HG03095 (cell line): ENCODE results near the gene SSUH2.
A peak's percentile ranks its signal among the peaks of the same experiment; 100 is the strongest.
"Not testable (repeated sequence)": the region's sequence is repeated elsewhere in the genome, so short reads cannot be mapped to it uniquely, and the experiment has no call there.

Source experiments
- ATAC-seq: cut with Tn5 transposase; IDR thresholded peaks from one replicate; pipeline ENCODE4 v1.9.1; 2021; ENCODE audit warnings: moderate library complexity; ENCODE audit not compliant: unreplicated experiment

SSUH2 gene

DNA sequence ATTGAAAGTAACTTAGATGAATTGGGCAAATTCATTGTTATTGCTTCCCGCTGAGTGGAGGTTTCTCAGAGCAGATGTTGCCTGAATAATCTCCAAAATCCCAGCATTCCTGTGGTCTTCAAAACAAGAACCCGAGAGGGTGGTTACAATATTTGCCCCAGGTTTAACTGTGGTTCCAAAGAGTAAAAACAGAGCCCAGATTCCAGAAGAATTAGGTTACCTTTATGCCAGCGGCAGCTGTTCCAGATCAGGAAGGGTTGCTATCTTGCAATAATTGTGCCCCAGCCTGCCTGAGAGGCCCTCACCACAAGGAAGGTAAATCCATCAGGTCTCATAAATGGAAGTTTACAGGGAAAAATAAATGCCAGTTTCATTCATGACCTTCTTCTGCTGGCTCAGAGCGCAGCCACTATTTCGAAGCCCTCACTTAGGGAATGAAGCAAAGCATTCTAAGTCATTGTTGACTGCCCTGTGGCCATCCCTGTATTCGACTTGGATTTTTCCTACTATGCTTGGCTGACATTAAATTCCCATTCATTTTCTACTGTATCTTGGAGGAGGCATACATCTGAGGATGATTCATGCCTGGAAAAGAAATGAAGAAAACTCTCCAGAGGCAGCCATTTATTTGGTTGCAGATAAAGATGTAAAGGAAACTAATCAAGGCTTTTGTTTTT is 54.6 kb downstream of the SSUH2 start:
- ATAC-seq = no peak

GRCh38 chr3:8584661-8585060 is 59.9 kb downstream of the SSUH2 start:
- ATAC-seq = no peak

DNA sequence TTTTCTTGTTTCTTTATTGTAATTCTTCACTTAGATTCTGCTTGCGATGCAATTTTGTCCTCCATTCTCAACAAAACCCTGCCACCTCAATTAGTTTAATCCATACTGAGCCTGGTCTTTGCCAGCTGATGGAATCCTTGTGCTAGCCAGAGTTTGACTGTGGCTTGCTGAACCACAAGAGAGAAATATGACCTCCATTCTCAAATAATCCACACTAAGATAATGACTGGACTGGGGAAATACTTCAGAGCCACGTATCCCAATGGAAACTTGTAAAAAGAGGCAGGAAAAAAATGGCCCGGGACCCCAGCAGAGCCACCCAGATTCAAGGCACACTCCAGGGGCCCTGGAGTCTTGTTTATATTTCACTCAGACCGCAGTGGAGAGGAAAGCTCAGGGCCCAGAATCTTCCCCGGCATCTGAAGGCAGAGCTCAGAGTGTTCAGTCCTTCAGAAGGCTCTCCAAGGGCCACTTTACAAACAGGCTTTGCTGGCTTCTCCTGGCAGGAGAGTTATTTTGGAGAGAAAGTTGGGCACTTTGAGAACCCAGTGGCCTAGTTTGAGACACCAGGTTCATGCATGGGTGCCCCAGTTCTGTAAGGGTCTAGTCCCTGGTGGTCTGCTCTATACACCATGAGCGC is 62.7 kb downstream of the SSUH2 start:
- ATAC-seq = no peak

DNA sequence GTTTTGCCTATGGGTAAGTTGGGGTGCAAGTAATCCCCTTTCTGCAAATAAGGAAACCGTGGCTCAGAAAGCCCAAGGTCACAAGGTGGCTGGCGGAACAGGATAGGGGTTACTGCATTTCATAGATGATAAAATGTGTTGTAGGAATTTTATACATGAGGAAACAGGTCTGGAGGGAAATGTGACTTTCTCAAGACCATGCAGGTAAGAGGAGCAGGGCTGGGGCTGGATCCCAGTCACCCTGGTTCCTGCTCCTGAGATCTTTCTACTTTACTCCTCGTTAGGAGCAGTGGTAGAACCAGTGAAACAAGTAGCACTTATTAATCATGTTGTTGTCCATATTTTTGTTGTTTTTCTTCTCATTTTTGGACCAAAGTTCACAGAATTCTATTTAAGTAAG is 63.2 kb downstream of the SSUH2 start:
- no peak for ATAC-seq

DNA sequence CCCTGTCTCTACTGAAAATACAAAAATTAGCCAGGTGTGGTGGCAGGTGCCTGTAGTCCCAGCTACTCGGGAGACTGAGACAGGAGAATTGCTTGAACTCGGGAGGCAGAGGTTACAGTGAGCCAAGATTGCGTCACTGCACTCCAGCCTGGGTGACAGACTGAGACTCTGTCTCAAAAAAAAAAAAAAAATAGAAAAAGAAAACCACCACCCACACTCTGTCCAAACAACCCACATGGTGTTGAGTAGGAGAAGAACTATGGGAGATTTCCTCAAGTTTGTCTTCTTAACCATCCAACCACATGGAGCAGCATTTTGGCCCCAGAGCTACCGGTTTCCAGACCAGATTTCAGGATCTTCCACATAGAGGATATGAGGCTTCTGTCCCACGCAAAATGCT is 64.2 kb downstream of the SSUH2 start:
- not testable (repeated sequence) for ATAC-seq

- no peak for ATAC-seq
These were observed 64.7 kb downstream of the SSUH2 start for GRCh38 chr3:8579943-8580342.

- ATAC-seq = peak; percentile 98
These were observed 65.5 kb downstream of the SSUH2 start for GRCh38 chr3:8579096-8579495.

DNA sequence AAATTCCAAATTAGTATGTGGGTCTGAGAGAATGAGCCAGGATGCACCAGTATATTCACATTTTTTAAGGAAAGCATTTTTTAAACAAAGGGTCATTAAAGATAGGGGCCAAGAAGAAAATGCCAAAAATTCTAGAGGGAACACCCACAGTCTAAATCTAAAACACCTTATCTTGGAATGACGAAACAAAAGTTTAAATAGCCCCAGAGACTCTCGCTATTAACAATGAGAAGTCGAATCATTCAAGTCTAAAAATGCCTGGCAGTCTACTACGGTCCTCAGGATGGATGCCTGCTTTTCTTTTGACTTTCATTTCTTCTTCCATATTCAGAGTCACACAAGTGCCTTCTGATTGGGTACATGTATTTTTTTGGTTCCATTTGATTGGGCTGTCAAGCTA is 66.3 kb downstream of the SSUH2 start:
- no peak for ATAC-seq

DNA sequence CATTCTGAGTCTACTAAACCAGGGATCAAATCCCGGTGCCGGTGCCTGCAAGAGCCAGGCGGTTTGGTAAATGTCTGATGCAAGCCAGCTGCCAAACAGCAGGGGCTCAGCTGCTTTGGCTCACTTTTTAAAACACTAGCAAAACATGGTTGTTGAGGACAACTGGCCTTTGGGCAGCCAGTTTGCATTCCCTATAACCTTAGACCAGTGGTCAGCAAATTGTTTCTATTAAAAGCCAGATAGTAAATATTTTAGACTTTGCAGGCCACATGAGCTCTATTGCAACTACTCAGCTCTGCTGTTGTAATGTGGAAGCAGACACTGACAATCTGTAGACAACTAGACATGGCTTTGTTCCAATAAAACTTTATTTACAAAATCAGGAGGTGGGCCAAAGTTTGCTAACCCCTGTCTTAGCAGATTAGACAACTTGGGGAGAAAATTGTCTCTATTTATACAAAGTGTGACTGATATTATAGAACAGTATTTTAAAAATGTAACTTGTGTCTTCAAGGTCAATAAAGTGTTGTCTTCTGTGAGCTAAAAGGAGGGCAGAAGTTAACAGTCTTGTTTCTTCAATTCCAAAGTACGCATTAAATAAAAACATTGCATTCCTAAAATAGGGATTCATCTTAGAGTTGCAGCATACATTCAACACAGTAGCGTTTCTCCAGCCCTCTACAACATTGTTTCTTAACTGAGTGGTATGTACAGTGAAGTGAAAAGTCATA is 67.6 kb downstream of the SSUH2 start:
- ATAC-seq = no peak

DNA sequence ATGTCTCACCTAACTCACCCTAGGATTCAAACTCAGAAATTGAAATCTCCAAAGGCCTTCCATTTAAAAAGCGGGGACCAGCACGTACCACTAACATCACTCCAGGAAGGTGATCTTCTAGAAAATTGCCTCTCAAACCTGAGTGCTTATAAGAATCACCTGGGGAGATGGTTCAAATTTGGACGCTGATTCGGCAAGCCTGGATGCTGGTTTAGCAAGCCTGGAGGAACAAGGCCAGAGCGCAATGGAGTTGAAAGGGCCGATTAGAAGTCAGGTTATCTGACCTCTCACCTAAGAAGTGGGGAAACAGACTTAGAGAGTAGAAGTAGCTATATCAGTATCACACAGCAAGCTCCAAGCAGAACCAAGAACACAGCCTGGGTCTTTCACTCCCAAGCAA is 68.2 kb downstream of the SSUH2 start:
- ATAC-seq = no peak

DNA sequence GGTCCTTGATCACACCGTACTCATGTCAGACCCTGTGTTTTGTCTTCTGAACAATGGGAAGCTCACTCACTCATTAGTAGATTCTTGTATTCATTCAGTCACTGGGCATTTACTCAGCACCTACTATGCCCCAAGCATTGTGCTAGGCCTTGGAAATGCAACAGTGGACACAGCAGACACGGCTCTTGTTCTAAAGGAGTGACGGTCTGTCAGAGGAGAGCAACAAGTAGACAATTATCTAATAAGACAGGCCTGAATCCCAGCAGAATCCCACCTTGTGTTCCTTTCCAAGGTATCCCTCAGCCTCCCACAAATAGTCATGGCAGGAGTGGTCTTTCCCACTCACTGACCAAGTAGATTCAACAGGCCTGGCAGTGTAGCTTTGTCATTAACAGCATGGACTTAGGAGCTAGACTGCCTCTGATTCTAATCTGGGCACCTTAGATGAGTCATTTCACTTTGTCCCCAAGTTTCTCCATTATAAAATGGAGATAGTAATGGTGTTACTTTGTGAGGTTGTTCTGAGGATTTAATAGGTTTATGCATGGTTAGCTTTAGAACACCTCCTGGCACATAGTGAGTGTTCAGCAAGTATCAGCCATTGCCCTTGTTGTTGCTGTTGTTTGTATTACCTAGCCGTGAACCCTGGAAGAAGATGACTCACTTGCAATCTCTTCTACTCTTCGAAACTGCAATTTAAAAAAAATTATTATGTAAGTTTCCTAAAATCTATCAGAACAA is 69.1 kb downstream of the SSUH2 start:
- ATAC-seq = no peak

DNA sequence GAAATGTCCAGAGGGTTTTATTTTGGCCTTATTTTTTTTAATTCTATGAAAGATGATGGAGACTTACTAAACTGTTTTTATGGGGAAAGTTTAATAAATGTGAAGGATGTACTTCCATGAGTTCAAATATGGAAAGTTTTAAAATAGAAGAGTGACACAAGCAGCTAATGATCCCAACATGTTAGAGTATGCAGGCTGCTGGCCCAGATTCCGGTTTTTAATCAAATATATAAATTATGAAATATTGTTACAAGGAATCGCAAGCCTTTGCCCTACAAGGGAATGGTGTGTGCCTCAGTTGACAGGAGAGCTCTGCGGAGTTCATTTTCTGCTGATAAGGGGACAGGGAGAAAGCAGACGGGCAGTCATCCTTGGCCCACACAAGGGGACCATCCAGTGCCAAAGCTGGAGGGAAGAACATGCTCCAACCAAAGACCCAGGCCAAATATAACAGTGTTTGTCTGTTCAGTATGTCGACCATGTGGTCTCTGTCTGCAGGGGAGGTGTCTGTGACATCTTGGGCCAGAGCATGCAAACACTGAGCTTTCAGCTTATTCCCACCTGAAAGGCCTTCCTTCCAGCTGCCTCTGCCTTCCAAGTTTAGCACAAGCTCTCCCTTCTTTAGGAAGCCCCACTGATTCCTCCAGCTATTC is 69.8 kb downstream of the SSUH2 start:
- ATAC-seq = no peak

DNA sequence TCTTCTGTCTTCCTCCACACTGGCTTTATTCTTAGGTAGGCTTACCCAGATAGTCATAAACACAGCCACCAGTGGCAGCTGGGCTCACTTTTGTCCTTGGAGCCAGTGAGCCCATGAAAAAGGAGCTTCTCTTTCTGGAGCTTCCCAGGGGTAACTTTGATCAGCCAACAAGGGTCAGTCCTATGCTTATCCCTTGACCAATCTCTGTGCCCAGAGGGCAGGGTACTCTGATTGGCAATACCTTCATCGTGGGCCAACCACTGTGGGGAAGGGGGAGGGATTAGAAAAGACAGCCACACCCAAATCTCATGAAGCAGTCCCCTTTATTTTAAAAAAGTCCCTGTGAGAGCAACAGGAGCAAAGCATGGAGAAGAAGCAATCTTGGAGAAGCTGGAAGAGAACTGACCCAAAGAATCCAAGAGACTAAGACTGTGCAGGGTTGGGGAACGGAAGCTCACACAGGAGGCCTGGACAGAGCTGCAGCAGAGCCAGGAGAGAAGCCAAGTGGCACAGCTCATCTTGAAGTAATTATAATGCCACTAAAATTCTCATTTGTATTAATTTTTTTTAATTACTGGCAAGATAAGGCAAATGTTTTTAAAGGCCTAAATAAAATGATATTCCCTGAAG is 70.4 kb downstream of the SSUH2 start:
- ATAC-seq = no peak

- no peak for ATAC-seq
These were observed 71.2 kb downstream of the SSUH2 start for GRCh38 chr3:8573342-8573926.

DNA sequence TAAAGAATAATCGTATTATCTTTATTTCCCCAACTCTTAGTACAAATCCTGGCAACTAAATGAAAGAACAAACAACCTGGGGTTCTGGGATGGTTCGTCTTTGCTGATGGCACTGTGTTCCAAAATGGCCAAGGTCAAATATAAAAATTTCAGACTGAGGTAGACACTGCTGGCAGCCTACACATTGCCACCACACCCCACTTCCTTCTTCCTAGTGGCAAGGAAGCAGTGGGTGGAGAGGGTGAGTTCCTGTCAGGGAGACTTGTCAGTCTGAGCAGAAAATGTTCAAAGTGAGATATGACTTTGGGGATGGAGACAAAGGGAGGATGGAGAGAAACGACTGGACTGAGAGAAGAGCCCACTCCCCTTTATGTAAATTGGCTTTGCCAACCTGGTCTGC is 73.3 kb downstream of the SSUH2 start:
- no peak for ATAC-seq
